ENCODE measurements around the gene YIF1B. TPM values are rescaled to one million over a fixed set of nuclear protein-coding genes. Genes with fewer than 3 reads are reported as not detected.

Gene YIF1B
- total RNA-seq, 2 donors from 2014 or later = 31.1 to 39.4 TPM

- H3K27ac Mint-ChIP-seq = no peak overlapping the region
- no peaks in the 10 kb centered on the region for H3K27me3 Mint-ChIP-seq
- no peak overlapping the region for H3K4me3 Mint-ChIP-seq
- DNase-seq = no peak
- H3K9me3 ChIP-seq (ENCODE audit: control insufficient read depth, low read length, poor library complexity, severe bottlenecking) = no peaks in the 10 kb centered on the region
- peaks cover 4% of the 10 kb centered on the region for H3K36me3 Mint-ChIP-seq (ENCODE audit: low read depth)
- no peaks in the 10 kb centered on the region for H3K4me1 Mint-ChIP-seq
- ATAC-seq = no peak
Observed at GRCh38 chr19:38287604-38288003, 28.1 kb downstream of the YIF1B start.

DNA sequence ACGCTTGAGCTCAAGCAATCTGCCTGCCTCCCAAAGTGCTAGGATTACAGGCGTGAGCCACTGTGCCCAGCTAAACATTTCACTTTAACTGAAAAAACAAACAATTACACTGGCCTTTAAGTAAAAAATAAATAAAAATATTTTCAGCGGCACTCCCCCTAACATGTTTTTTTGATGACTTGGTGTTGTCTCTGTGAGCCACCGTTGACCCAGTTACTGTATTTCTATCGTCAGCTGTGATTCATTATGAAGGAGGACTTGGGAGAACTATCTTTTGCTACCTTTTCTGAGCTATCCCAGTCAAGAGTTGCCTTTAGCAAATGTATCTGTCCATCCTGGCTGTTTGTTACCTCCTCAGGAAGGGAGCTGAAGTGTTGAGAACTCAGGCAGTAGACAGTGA lies 30.2 kb downstream of the YIF1B start:
- no peak overlapping the region for H3K27ac Mint-ChIP-seq
- H3K27me3 Mint-ChIP-seq = no peaks in the 10 kb centered on the region
- peaks cover 2% of the 10 kb centered on the region for H3K36me3 Mint-ChIP-seq (ENCODE audit: low read depth)
- H3K4me3 Mint-ChIP-seq = no peak overlapping the region
- H3K9me3 ChIP-seq (ENCODE audit: control insufficient read depth, low read length, poor library complexity, severe bottlenecking) = no peaks in the 10 kb centered on the region
- DNase-seq (no peak), ATAC-seq (no peak)
- H3K4me1 Mint-ChIP-seq = peaks cover 8% of the 10 kb centered on the region

DNA sequence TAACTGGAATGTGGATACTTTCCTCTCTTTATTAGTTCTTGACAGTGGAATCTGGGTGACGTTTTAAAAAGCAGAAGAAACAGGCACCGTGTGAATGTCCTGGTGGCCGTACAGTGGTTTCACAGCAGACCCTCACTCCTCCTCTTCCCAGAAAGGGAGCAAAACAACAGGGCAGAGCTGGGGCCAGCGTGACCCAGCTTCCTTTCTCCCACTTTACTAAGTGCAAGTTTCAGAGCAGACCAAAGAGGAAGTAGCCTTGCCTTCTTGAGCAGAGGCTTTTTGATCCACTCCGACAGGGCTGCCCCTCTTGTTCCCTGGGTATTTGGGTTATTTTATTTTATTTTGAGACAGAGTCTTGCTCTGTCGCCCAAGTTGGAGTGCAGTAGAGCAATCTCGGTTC lies 31.3 kb downstream of the YIF1B start:
- peaks cover 8% of the 10 kb centered on the region for H3K4me1 Mint-ChIP-seq
- H3K36me3 Mint-ChIP-seq (ENCODE audit: low read depth) = no peaks in the 10 kb centered on the region
- H3K27ac Mint-ChIP-seq = no peak overlapping the region
- DNase-seq (no peak), ATAC-seq (no peak)
- no peaks in the 10 kb centered on the region for H3K27me3 Mint-ChIP-seq
- H3K9me3 ChIP-seq (ENCODE audit: control insufficient read depth, low read length, poor library complexity, severe bottlenecking) = no peaks in the 10 kb centered on the region
- H3K4me3 Mint-ChIP-seq = no peak overlapping the region

GRCh38 chr19:38283271-38283670 lies 32.5 kb downstream of the YIF1B start:
- ATAC-seq = no peak
- Mint-ChIP-seq H3K36me3 (ENCODE audit: low read depth) (no peaks in the 10 kb centered on the region), H3K4me3 (no peak overlapping the region), H3K27me3 (no peaks in the 10 kb centered on the region), H3K4me1 (peaks cover 8% of the 10 kb centered on the region), H3K27ac (peak overlapping the region; percentile 89)
- no peak for DNase-seq
- H3K9me3 ChIP-seq (ENCODE audit: control insufficient read depth, low read length, poor library complexity, severe bottlenecking) = no peaks in the 10 kb centered on the region

GRCh38 chr19:38281811-38282566 lies 33.8 kb downstream of the YIF1B start:
- peak; percentile 80 for ATAC-seq
- Mint-ChIP-seq H3K27me3 (no peaks in the 10 kb centered on the region), H3K36me3 (ENCODE audit: low read depth) (no peaks in the 10 kb centered on the region), H3K4me3 (no peak overlapping the region), H3K27ac (peak overlapping the region; percentile 89), H3K4me1 (peaks cover 8% of the 10 kb centered on the region)
- no peaks in the 10 kb centered on the region for H3K9me3 ChIP-seq (ENCODE audit: control insufficient read depth, low read length, poor library complexity, severe bottlenecking)
- DNase-seq = no peak

DNA sequence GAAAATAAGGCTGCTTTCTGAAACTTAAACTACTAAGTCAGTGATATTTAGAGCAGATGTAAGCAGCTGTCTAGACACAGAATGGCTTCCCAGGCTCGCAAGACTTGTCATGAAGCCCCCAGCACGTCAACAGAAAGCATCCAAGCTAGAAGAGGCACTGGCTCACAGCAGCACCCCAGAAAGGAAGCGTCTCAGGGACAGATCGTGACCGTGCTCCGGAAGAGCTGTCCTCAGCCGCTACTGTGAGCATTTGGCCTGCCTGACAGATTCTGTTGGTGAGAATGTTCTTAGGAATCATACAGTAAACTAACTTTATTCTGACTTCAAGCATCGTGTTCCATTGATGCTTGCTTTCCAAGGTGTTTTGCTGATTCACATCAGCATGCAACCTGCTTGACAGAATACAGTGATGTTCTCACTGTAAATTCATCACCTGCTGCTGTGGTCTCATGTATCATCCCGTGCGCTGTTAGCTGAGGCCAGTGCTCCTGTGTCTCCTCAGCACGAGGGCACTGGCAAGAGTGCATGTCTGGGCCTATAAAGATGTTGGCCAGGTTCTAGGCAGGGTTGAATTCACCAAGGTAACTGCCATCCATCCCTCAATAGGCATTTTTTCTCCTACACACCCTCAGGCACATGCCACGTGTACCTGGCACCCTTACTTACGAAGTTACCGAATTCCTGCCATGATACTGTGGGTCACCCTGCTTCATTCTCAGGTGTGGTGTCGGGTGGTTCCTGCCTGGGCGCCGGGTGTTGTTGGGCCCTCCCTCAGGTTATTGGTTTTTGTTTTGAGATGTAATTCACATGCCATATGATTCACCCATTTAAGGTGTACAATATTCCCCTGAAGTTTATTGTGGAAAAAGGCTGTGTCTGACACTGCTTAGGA lies 35.5 kb downstream of the YIF1B start:
- ATAC-seq (no peak), DNase-seq (no peak)
- H3K36me3 Mint-ChIP-seq (ENCODE audit: low read depth) = no peaks in the 10 kb centered on the region
- no peak overlapping the region for H3K4me3 Mint-ChIP-seq
- peaks cover 8% of the 10 kb centered on the region for H3K4me1 Mint-ChIP-seq
- no peaks in the 10 kb centered on the region for H3K9me3 ChIP-seq (ENCODE audit: control insufficient read depth, low read length, poor library complexity, severe bottlenecking)
- peak overlapping the region; percentile 59 for H3K27ac Mint-ChIP-seq
- H3K27me3 Mint-ChIP-seq = no peaks in the 10 kb centered on the region

GRCh38 chr19:38278751-38279150 lies 37.0 kb downstream of the YIF1B start:
- Mint-ChIP-seq H3K27me3 (no peaks in the 10 kb centered on the region), H3K36me3 (ENCODE audit: low read depth) (no peaks in the 10 kb centered on the region), H3K4me3 (no peak overlapping the region), H3K4me1 (peaks cover 8% of the 10 kb centered on the region), H3K27ac (no peak overlapping the region)
- H3K9me3 ChIP-seq (ENCODE audit: control insufficient read depth, low read length, poor library complexity, severe bottlenecking) = no peaks in the 10 kb centered on the region
- ATAC-seq (no peak), DNase-seq (no peak)

GRCh38 chr19:38277969-38278680 lies 37.6 kb downstream of the YIF1B start:
- no peak overlapping the region for H3K4me3 Mint-ChIP-seq
- no peak overlapping the region for H3K27ac Mint-ChIP-seq
- no peaks in the 10 kb centered on the region for H3K36me3 Mint-ChIP-seq (ENCODE audit: low read depth)
- ATAC-seq (no peak), DNase-seq (no peak)
- no peaks in the 10 kb centered on the region for H3K27me3 Mint-ChIP-seq
- H3K4me1 Mint-ChIP-seq = peaks cover 8% of the 10 kb centered on the region
- H3K9me3 ChIP-seq (ENCODE audit: control insufficient read depth, low read length, poor library complexity, severe bottlenecking) = no peaks in the 10 kb centered on the region

DNA sequence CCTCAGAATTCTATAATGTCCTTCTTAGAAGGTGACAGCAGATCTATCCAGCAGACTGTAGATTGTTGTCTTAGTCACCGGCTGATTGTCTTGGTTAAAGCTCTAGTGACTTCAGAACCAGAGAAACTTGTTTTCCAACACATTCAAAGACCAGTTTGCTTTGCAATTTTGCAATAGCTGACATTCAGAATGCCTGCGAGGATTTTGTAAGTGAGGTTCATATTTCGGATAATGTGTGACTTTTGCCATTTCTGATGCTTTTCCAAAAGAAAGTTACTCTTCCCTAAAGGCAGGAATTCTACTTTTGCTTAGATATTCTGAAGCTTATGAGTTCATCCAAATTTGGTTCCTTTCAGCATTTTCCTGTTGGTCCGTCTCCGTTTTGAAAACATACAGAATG lies 38.2 kb downstream of the YIF1B start:
- no peak overlapping the region for H3K4me3 Mint-ChIP-seq
- no peak for DNase-seq
- no peak for ATAC-seq
- no peaks in the 10 kb centered on the region for H3K27me3 Mint-ChIP-seq
- no peak overlapping the region for H3K27ac Mint-ChIP-seq
- peaks cover 8% of the 10 kb centered on the region for H3K4me1 Mint-ChIP-seq
- no peaks in the 10 kb centered on the region for H3K36me3 Mint-ChIP-seq (ENCODE audit: low read depth)
- H3K9me3 ChIP-seq (ENCODE audit: control insufficient read depth, low read length, poor library complexity, severe bottlenecking) = no peaks in the 10 kb centered on the region

GRCh38 chr19:38276942-38277517 lies 38.7 kb downstream of the YIF1B start:
- no peaks in the 10 kb centered on the region for H3K36me3 Mint-ChIP-seq (ENCODE audit: low read depth)
- peaks cover 8% of the 10 kb centered on the region for H3K4me1 Mint-ChIP-seq
- no peak overlapping the region for H3K4me3 Mint-ChIP-seq
- H3K9me3 ChIP-seq (ENCODE audit: control insufficient read depth, low read length, poor library complexity, severe bottlenecking) = no peaks in the 10 kb centered on the region
- DNase-seq (no peak), ATAC-seq (no peak)
- no peaks in the 10 kb centered on the region for H3K27me3 Mint-ChIP-seq
- H3K27ac Mint-ChIP-seq = no peak overlapping the region

DNA sequence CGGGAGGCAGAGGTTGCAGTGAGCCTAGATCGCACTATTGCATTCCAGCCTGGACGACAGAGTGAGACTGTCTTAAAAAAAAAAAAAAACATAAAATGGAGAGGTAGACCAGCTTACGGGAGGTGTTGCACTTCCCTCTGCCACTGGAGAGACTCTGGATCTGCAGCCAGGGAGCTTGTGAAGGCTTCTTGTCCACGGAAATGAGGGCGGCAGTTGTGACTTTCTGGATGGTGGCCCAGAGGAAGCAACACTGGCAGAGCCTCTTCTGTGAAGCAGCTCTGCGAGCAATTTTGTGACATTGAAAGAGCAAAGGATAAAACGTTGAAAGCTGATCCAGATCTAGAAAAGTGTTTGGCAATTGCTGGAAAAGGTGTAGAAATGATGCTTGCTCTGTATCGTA lies 41.0 kb downstream of the YIF1B start:
- ATAC-seq (no peak), DNase-seq (no peak)
- H3K4me1 Mint-ChIP-seq = peaks cover 5% of the 10 kb centered on the region
- no peaks in the 10 kb centered on the region for H3K9me3 ChIP-seq (ENCODE audit: control insufficient read depth, low read length, poor library complexity, severe bottlenecking)
- H3K4me3 Mint-ChIP-seq = no peak overlapping the region
- H3K27me3 Mint-ChIP-seq = no peaks in the 10 kb centered on the region
- no peaks in the 10 kb centered on the region for H3K36me3 Mint-ChIP-seq (ENCODE audit: low read depth)
- peak overlapping the region; percentile 43 for H3K27ac Mint-ChIP-seq

DNA sequence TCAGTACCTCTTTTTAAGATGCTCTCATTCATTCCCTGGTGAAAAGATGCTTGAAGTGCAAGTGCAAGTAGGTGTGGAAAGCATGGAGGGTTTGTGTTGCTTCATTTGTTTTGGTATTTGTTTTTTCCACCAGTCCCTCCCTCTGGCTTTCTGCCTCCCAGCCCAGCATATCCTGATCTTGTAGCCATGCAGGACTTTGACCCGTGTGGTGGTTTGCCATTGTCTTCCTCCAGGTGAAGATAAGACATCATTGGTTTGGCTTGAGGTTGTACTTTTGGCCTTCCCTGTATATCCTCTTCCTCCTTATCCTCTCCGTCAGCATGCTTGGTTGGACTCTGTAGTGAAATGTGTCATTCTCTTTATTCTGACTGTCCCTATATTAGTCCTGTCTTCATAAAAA lies 42.2 kb downstream of the YIF1B start:
- Mint-ChIP-seq H3K4me3 (no peak overlapping the region), H3K27ac (no peak overlapping the region), H3K36me3 (ENCODE audit: low read depth) (no peaks in the 10 kb centered on the region), H3K4me1 (peaks cover 5% of the 10 kb centered on the region), H3K27me3 (no peaks in the 10 kb centered on the region)
- no peak for DNase-seq
- no peak for ATAC-seq
- no peaks in the 10 kb centered on the region for H3K9me3 ChIP-seq (ENCODE audit: control insufficient read depth, low read length, poor library complexity, severe bottlenecking)

- H3K36me3 Mint-ChIP-seq (ENCODE audit: low read depth) = no peaks in the 10 kb centered on the region
- H3K27me3 Mint-ChIP-seq = no peaks in the 10 kb centered on the region
- H3K27ac Mint-ChIP-seq = no peak overlapping the region
- H3K4me1 Mint-ChIP-seq = peaks cover 18% of the 10 kb centered on the region
- no peak overlapping the region for H3K4me3 Mint-ChIP-seq
- H3K9me3 ChIP-seq (ENCODE audit: control insufficient read depth, low read length, poor library complexity, severe bottlenecking) = no peaks in the 10 kb centered on the region
- DNase-seq (no peak), ATAC-seq (no peak)
Observed at GRCh38 chr19:38270587-38271167, 45.1 kb downstream of the YIF1B start.

Data from T-helper 17 cell (primary cell).